Measurements from ENCODE around the gene TMEM121B. TPM values are rescaled to one million over a fixed set of nuclear protein-coding genes. Genes with fewer than 3 reads are reported as not detected.

The TMEM121B gene
- total RNA-seq, 4 donors from 2014 or later, result 0.12 to 0.57 (median 0.20) TPM

DNA sequence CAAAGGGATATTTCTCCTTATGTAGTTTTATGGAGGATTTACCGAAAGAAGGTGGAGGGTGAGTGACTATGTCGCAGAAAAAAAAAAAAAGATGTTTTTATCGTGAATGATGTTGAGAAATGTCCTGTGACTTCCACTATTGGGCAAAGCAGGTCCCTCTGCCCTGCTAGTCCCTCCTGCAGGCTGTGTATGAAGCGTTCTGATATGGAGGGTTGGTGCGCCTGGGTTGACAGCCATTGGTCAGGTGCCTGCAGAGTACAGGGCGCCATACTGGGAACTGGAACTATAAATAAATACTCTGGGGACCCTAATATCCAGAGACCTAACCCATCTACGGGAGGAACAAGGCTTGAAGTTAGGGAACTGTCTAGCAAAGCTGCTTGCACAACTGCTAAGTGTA is 34.9 kb downstream of the TMEM121B start:
- Histone ChIP-seq H3K36me3 (peaks cover 0 to 5% (median 0%) of the 10 kb centered on the region in 3 donors), H3K27me3 (no peaks in the 10 kb centered on the region), H3K4me1 (peaks cover 0 to 36% (median 22%) of the 10 kb centered on the region in 3 donors), H3K27ac (peak overlapping the region in 3 of 4 donors; percentile 1 to 97 (median 95)), H3K4me3 (peak overlapping the region; percentile 75 to 99 (median 95)), H3K9me3 (no peaks in the 10 kb centered on the region)
- 68 to 75% methylated on average over 7 of the region's 7 CpGs for WGBS, 2 donors
- intact Hi-C loops (cut with DNase I), result loop anchor here (10.0 kb wide), 1 partner anchor 79 kb away; no protein-coding TSS in a partner anchor
- TF ChIP-seq POLR2A (IDR thresholded peaks at IDR 0.05), result no peak
- TF ChIP-seq, protein P1, sequence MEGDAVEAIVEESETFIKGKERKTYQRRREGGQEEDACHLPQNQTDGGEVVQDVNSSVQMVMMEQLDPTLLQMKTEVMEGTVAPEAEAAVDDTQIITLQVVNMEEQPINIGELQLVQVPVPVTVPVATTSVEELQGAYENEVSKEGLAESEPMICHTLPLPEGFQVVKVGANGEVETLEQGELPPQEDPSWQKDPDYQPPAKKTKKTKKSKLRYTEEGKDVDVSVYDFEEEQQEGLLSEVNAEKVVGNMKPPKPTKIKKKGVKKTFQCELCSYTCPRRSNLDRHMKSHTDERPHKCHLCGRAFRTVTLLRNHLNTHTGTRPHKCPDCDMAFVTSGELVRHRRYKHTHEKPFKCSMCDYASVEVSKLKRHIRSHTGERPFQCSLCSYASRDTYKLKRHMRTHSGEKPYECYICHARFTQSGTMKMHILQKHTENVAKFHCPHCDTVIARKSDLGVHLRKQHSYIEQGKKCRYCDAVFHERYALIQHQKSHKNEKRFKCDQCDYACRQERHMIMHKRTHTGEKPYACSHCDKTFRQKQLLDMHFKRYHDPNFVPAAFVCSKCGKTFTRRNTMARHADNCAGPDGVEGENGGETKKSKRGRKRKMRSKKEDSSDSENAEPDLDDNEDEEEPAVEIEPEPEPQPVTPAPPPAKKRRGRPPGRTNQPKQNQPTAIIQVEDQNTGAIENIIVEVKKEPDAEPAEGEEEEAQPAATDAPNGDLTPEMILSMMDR (IDR thresholded peaks at IDR 0.05), result no peak
- DNase-seq, result no peak

DNA sequence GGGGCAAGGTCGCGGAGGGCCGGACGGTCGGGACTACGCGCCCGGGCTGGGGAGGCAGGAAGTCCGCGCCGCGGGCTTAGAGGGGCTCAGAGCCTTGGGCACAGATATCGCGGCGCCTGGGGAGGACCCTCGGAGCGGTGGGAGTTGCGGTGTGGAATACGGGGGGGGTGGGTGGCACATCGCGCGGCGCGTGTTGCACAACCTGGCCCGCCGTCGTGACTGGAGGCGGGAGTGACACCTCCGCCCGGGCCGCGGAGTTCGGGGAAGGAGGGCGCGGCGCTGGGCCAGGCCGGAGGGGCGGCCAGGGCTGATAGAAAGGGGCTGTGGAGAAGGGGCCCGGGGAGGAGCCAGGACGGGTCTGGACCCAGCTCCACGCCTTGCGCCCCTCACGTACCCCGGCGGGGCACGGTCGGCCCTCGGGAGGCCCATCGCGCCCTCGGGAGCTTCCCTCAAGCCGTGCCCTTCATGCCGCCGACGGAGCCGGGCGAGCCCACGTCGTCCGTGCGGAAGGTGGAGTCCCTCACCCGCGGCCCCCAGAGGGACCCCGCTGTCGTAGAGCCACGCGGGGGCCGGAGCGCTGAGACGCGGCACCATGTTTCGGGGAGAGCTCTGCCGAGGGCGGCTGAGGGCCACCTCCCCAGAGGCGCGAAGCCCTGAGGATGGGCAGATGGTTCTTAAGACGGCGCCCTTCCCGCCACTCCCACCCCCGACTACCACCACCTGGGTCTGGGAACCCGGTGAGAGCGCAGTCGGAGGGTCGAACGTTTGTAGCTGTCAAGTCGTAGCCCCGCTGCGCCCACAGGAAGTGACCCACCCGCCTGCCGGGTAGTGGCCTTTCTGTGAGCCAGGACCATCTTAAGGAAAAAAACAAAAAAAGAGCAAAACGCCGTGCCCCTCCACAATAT is 35.6 kb downstream of the TMEM121B start:
- TF ChIP-seq, protein P1 (IDR thresholded peaks at IDR 0.05), result no peak
- TF ChIP-seq POLR2A (IDR thresholded peaks at IDR 0.05), result no peak
- H3K27me3 ChIP-seq, result no peaks in the 10 kb centered on the region
- H3K27ac ChIP-seq, result peak overlapping the region; percentile 83 to 97 (median 96)
- intact Hi-C loops (cut with DNase I), result loop anchor here (10.0 kb wide), 1 partner anchor 79 kb away; no protein-coding TSS in a partner anchor
- peaks cover 0 to 5% (median 0%) of the 10 kb centered on the region in 3 donors for H3K36me3 ChIP-seq
- no peaks in the 10 kb centered on the region for H3K9me3 ChIP-seq
- peaks cover 0 to 36% (median 22%) of the 10 kb centered on the region in 3 donors for H3K4me1 ChIP-seq
- H3K4me3 ChIP-seq, result peak overlapping the region; percentile 75 to 99 (median 95)
- DNase-seq, result no peak
- WGBS, 2 donors, result 13 to 23% methylated on average over 13 to 29 of the region's 92 CpGs

DNA sequence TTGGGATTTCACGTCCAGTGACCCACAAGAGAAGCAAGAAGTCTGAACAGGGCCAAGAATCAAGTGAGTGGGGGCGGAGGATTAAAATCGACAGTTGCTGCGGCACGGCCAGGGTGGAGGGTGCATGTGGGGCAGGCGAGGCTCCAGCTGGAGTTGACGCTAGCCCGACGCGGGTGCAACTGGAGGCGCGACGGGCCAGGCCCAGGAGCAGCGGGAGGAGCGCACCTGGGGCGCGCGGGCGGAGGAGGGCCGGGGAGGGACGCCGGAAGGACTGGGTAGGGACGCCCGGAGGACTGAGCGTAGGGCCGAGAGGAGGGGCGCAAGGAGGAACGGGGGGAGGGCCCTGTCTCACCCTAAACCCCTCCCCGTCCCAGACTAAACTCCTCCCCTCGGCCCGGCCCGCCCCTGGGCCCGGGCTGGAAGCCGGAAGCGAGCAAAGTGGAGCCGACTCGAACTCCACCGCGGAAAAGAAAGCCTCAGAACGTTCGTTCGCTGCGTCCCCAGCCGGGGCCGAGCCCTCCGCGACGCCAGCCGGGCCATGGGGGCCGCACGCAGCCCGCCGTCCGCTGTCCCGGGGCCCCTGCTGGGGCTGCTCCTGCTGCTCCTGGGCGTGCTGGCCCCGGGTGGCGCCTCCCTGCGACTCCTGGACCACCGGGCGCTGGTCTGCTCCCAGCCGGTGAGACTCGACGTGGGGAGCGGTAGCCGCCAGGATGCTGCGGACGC is 36.4 kb downstream of the TMEM121B start, which contains the start of gene IL17RA:
TSS of gene IL17RA (plus strand) at position 447 of the 723 bp plus-strand sequence. CDS start at position 539, 92 bp downstream.
- H3K9me3 ChIP-seq, result no peaks in the 10 kb centered on the region
- DNase-seq, result peak; percentile 58
- TF ChIP-seq, protein P1 (IDR thresholded peaks at IDR 0.05), result no peak
- peak in 2 of 4 donors; percentile 76 to 89 for TF ChIP-seq POLR2A (IDR thresholded peaks at IDR 0.05)
- peak within 1 kb of the TSS; percentile 83 to 97 (median 96) for H3K27ac ChIP-seq
- WGBS, 2 donors, result 0 to 1% methylated on average over 24 to 25 of the region's 68 CpGs
- H3K27me3 ChIP-seq, result no peaks in the 10 kb centered on the region
- peak within 1 kb of the TSS; percentile 75 to 99 (median 95) for H3K4me3 ChIP-seq
- intact Hi-C loops (cut with DNase I), result loop anchor here (10.0 kb wide), 1 partner anchor 80 kb away; no protein-coding TSS in a partner anchor
- peaks cover 0 to 36% (median 22%) of the 10 kb centered on the region in 3 donors for H3K4me1 ChIP-seq
- H3K36me3 ChIP-seq, result peaks cover 0 to 5% (median 0%) of the 10 kb centered on the region in 3 donors

DNA sequence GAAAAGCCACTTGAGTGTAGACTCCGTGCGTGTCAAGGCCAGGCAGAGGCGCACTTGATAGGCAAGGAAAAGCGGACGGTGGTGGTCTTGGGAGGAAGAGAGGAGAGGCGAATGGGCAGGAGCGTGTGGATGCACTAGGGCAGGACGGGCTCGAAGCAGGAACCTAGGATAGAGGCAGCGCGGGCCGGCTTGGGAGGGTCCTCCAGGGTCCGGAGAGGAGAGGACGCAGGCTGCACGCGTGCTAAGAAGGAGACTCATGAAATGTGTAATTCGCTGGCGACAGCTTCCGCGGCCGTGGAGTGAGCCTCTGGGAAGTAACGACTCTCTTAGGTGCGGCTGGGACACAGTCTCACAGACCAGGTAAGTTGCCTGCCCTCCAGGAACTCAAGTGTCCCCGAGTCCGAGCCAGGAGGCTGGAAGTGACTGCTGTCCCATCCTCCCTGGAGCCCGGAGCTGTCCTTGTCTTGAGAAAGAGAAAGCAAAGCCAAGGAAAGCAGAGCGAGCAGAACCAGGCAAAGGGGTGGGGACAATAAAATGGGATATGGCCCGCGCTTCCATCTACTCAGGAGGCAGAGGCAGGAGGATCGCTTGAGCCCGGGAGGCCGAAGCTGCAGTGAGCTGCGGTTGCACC is 37.2 kb downstream of the TMEM121B start:
- Histone ChIP-seq H3K9me3 (no peaks in the 10 kb centered on the region), H3K27ac (peak overlapping the region in 3 of 4 donors; percentile 83 to 97 (median 95)), H3K4me3 (peak overlapping the region; percentile 75 to 99 (median 95)), H3K4me1 (peaks cover 0 to 36% (median 22%) of the 10 kb centered on the region in 3 donors), H3K36me3 (peaks cover 0 to 5% (median 0%) of the 10 kb centered on the region in 3 donors), H3K27me3 (no peaks in the 10 kb centered on the region)
- WGBS, 2 donors, result 90 to 94% methylated on average over 25 to 32 of the region's 33 CpGs
- DNase-seq, result no peak
- intact Hi-C loops (cut with DNase I), result loop anchor here (10.0 kb wide), 1 partner anchor 81 kb away; no protein-coding TSS in a partner anchor
- TF ChIP-seq POLR2A (IDR thresholded peaks at IDR 0.05), result no peak
- TF ChIP-seq, protein P1 (IDR thresholded peaks at IDR 0.05), result no peak
